HG03460 (cell line): ENCODE data around the gene CAPN7.
A peak's percentile ranks its signal among the peaks of the same experiment; 100 is the strongest.

Experiments
- ATAC-seq: cut with Tn5 transposase; IDR thresholded peaks from one replicate; pipeline ENCODE4 v1.9.1; 2021; ENCODE audit not compliant: unreplicated experiment

Gene CAPN7

GRCh38 chr3:15243822-15244482 is 37.9 kb downstream of the CAPN7 start:
- ATAC-seq, result no peak

GRCh38 chr3:15246186-15246585 is 40.1 kb downstream of the CAPN7 start:
- no peak for ATAC-seq

- no peak for ATAC-seq
These were observed 47.1 kb downstream of the CAPN7 start for GRCh38 chr3:15253023-15253697.

GRCh38 chr3:15255215-15255614 is 49.2 kb downstream of the CAPN7 start:
- no peak for ATAC-seq

GRCh38 chr3:15256861-15257341 is 50.9 kb downstream of the CAPN7 start:
- ATAC-seq, result no peak

- ATAC-seq, result no peak
These were observed 52.7 kb downstream of the CAPN7 start for GRCh38 chr3:15258720-15259119.

GRCh38 chr3:15260531-15260930 is 54.5 kb downstream of the CAPN7 start:
- no peak for ATAC-seq

- ATAC-seq, result no peak
These were observed 55.2 kb downstream of the CAPN7 start for GRCh38 chr3:15261274-15261673.

GRCh38 chr3:15262021-15262420 is 56.0 kb downstream of the CAPN7 start:
- ATAC-seq, result no peak

GRCh38 chr3:15263120-15263519 is 57.1 kb downstream of the CAPN7 start:
- no peak for ATAC-seq

- ATAC-seq, result no peak
These were observed 57.9 kb downstream of the CAPN7 start for GRCh38 chr3:15263926-15264325.

GRCh38 chr3:15264486-15264885 is 58.4 kb downstream of the CAPN7 start:
- no peak for ATAC-seq

- no peak for ATAC-seq
These were observed 59.8 kb downstream of the CAPN7 start for GRCh38 chr3:15265655-15266509.

GRCh38 chr3:15266510-15267376 is 60.7 kb downstream of the CAPN7 start:
- no peak for ATAC-seq

GRCh38 chr3:15267502-15267901 is 61.5 kb downstream of the CAPN7 start:
- no peak for ATAC-seq

- no peak for ATAC-seq
These were observed 62.1 kb downstream of the CAPN7 start for GRCh38 chr3:15268033-15268631.

GRCh38 chr3:15269091-15269989 is 63.3 kb downstream of the CAPN7 start:
- peak; percentile 52 for ATAC-seq

GRCh38 chr3:15271030-15271429 is 65.0 kb downstream of the CAPN7 start:
- ATAC-seq, result no peak

- peak; percentile 66 for ATAC-seq
These were observed 65.8 kb downstream of the CAPN7 start for GRCh38 chr3:15271785-15272381.
